Adipocyte (in vitro differentiated cells): ENCODE data around the gene SMARCAL1.

Source experiments
- DNase-seq: peaks from one replicate; pipeline ENCODE4 v3.0.0-alpha.2; 2015; ENCODE audit warnings: low read depth
- H3K27me3 ChIP-seq: replicated peaks from 2 replicates; pipeline ENCODE4 v1.7.0; 2013; ENCODE audit warnings: mild to moderate bottlenecking, low read length, moderate library complexity; ENCODE audit not compliant: control insufficient read depth, insufficient read depth
- H3K36me3 ChIP-seq: 2 replicates; pipeline ENCODE4 v1.7.0; 2013; ENCODE audit warnings: low read length, mild to moderate bottlenecking, moderate library complexity; ENCODE audit not compliant: control insufficient read depth, insufficient read depth, severe bottlenecking
- H3K4me1 ChIP-seq: 2 replicates; pipeline ENCODE4 v1.7.0; 2013; ENCODE audit warnings: mild to moderate bottlenecking, low read length, moderate library complexity; ENCODE audit not compliant: control insufficient read depth, insufficient read depth
- H3K4me3 ChIP-seq: 2 replicates; pipeline ENCODE4 v1.7.0; 2013; ENCODE audit warnings: mild to moderate bottlenecking, low read length, moderate library complexity
- H3K9ac ChIP-seq: 2 replicates; pipeline ENCODE4 v1.7.0; 2013; ENCODE audit warnings: mild to moderate bottlenecking, low read length, moderate library complexity
- H3K9me3 ChIP-seq: 2 replicates; pipeline ENCODE4 v1.7.0; 2013; ENCODE audit warnings: mild to moderate bottlenecking, low read length, moderate library complexity; ENCODE audit not compliant: control insufficient read depth

Gene SMARCAL1

GRCh38 chr2:216527600-216527999 is 115.3 kb downstream of the SMARCAL1 start:
- Histone ChIP-seq H3K4me3 (no peak overlapping the region), H3K27me3 (no peaks in the 10 kb centered on the region), H3K9ac (no peak overlapping the region), H3K9me3 (no peaks in the 10 kb centered on the region), H3K36me3 (no peaks in the 10 kb centered on the region), H3K4me1 (no peaks in the 10 kb centered on the region)
- DNase-seq = no peak

GRCh38 chr2:216532562-216532961 is 120.3 kb downstream of the SMARCAL1 start:
- no peaks in the 10 kb centered on the region for H3K36me3 ChIP-seq
- no peak for DNase-seq
- no peak overlapping the region for H3K4me3 ChIP-seq
- H3K4me1 ChIP-seq = peaks cover 22% of the 10 kb centered on the region
- H3K9me3 ChIP-seq = no peaks in the 10 kb centered on the region
- no peak overlapping the region for H3K9ac ChIP-seq
- H3K27me3 ChIP-seq = no peaks in the 10 kb centered on the region
